ENCODE results near the gene FOXK1.
"Not testable (repeated sequence)": the region's sequence is repeated elsewhere in the genome, so short reads cannot be mapped to it uniquely, and the experiment has no call there.

- TF ChIP-seq POLR2A (IDR thresholded peaks at IDR 0.05; ENCODE audit: low read depth, low read length); TAF1 (IDR thresholded peaks at IDR 0.05; ENCODE audit: borderline replicate concordance, low read depth, low read length): not testable (repeated sequence)
Measured at GRCh38 chr7:4677518-4677917, 4.6 kb upstream of the FOXK1 start.
